ENCODE measurements around the gene ZNF446. TPM values are rescaled to one million over a fixed set of nuclear protein-coding genes. Genes with fewer than 3 reads are reported as not detected.

The ZNF446 gene
- total and polyA plus RNA-seq, 7 donors = 3.5 to 8.7 (median 6.2) TPM

DNA sequence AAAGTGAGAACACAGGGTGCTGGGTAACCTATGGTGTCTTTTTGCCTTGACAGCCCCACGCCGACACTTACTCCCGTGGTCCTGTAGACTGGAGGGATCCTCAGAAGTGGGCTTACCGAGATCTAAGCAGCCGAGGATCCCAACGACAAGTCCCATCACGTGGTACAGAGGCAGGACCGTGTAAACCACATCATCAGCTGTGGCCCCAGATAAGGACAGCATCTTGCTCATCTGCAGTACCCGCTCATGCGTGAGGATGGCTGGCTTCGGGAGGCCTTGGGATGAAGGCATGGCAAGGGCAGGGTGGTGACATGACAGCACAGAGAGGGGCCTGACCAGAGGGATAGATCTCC, 33.6 kb downstream of the ZNF446 start:
- ATAC-seq = no peak
- H3K4me3 ChIP-seq = no peak overlapping the region
- no peaks in the 10 kb centered on the region for H3K9me3 ChIP-seq
- TF ChIP-seq, protein P1, sequence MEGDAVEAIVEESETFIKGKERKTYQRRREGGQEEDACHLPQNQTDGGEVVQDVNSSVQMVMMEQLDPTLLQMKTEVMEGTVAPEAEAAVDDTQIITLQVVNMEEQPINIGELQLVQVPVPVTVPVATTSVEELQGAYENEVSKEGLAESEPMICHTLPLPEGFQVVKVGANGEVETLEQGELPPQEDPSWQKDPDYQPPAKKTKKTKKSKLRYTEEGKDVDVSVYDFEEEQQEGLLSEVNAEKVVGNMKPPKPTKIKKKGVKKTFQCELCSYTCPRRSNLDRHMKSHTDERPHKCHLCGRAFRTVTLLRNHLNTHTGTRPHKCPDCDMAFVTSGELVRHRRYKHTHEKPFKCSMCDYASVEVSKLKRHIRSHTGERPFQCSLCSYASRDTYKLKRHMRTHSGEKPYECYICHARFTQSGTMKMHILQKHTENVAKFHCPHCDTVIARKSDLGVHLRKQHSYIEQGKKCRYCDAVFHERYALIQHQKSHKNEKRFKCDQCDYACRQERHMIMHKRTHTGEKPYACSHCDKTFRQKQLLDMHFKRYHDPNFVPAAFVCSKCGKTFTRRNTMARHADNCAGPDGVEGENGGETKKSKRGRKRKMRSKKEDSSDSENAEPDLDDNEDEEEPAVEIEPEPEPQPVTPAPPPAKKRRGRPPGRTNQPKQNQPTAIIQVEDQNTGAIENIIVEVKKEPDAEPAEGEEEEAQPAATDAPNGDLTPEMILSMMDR (IDR thresholded peaks at IDR 0.05) = no peak
- intact Hi-C loops (cut with DNase I) = no loop called here
- 82 to 86% (median 82%) methylated on average over 11 of the region's 11 CpGs for WGBS, 3 donors
- peaks cover 4% of the 10 kb centered on the region for H3K4me1 ChIP-seq
- no peak overlapping the region for H3K27ac ChIP-seq
- no peaks in the 10 kb centered on the region for H3K27me3 ChIP-seq (ENCODE audit: insufficient read depth in 3 of 3, low read length in 2 of 3)
- no peak for DNase-seq
- H3K36me3 ChIP-seq (ENCODE audit: insufficient read depth in 1 of 2, low read depth in 1 of 2) = no peaks in the 10 kb centered on the region

DNA sequence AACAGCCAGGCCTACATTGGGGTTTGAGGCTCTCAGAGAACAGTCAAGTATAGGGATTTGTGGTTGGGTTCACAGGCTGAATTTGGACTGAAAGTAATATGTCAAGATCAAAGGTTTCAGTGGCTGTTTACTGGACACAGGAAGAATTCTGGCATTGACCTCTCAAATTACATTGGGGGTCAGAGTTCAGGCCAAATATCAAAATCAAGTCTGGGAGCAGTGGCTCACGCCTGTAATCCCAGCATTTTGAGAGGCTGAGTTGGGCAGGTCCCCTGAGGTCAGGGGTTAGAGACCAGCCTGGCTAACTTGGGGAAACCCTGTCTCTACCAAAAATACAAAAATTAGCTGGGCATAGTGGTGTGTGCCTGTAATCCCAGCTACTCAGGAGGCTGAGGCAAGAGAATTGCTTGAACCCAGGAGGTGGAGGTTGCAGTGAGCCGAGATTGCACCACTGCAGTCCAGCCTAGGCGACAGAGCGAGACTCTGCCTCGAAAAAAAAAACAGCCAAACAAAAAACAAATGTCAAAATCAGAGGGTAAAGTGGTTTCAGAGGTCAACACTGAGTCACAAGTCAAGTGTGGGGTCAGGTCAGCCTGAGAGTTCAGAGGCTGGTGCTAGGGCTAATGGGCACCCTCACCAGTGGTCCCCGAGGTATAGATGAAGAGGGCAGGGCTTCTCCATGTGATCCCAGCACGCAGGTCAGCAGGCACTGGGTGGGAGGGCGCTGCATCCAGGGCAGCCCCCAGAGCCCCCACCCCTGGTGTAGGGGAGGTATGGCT, 34.1 kb downstream of the ZNF446 start:
- Histone ChIP-seq H3K9me3 (no peaks in the 10 kb centered on the region), H3K27ac (no peak overlapping the region), H3K27me3 (ENCODE audit: insufficient read depth in 3 of 3, low read length in 2 of 3) (no peaks in the 10 kb centered on the region), H3K4me1 (peaks cover 6% of the 10 kb centered on the region), H3K36me3 (ENCODE audit: insufficient read depth in 1 of 2, low read depth in 1 of 2) (no peaks in the 10 kb centered on the region), H3K4me3 (no peak overlapping the region)
- WGBS, 3 donors = 74 to 77% (median 77%) methylated on average over 8 of the region's 8 CpGs
- TF ChIP-seq, protein P1 (IDR thresholded peaks at IDR 0.05) = no peak
- DNase-seq (no peak), ATAC-seq (no peak)
- intact Hi-C loops (cut with DNase I) = no loop called here

DNA sequence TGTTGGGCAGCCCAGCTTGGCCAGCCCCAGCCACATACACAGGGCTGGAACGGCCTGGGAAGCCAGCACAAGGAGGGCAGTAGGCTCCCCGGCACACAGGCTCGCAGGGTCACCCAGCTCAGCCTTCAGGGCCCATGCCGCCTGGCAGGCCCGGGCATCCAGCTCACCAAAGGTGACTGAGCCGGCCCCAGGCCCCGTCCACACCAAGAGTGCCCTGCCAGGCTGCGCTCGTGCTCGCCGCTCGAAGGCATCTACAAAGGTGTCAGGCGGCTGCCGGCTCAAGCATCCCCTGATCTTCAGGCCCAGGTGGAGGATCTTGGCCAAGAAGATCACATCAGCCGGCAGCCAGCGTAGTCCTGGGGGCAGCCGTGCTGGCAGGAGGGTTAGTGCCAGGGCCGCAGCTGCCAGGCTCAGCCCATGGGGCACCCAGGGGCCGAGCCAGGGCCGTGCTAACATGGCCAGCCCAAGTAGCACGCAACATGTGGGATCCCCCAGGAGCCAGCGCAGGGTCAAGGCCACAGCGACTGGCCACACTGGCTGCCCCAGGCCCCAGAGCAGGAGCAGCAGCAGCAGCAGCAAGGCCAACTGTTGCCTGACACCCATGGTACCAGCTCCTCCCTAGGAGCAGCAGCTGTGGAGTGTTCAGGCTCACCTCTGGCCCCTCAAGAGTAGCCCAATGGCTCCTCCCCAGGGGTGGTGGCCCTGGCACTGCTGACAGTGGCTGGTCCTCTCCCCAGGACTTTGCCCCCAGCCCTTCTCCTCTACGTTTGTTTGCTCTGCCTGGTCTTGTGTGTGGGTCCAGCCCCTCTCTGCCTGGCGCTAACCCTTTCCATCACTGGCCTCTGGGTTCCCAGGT, 35.4 kb downstream of the ZNF446 start, which contains the start of gene SLC27A5:
Gene SLC27A5, minus strand, starts transcription at position 640 of the 856 bp plus-strand sequence. Its CDS starts 37 bp downstream, at position 603.
- intact Hi-C loops (cut with DNase I) = no loop called here
- no peak within 1 kb of the TSS for H3K27ac ChIP-seq
- peaks cover 16% of the 10 kb centered on the region for H3K4me1 ChIP-seq
- DNase-seq = no peak
- peaks cover 0 to 10% of the 10 kb centered on the region in 2 donors for H3K36me3 ChIP-seq (ENCODE audit: insufficient read depth in 1 of 2, low read depth in 1 of 2)
- TF ChIP-seq, protein P1 (IDR thresholded peaks at IDR 0.05) = no peak
- no peaks in the 10 kb centered on the region for H3K27me3 ChIP-seq (ENCODE audit: insufficient read depth in 3 of 3, low read length in 2 of 3)
- H3K9me3 ChIP-seq = no peaks in the 10 kb centered on the region
- no peak within 1 kb of the TSS for H3K4me3 ChIP-seq
- ATAC-seq = no peak
- 70 to 77% (median 71%) methylated on average over 25 of the region's 25 CpGs for WGBS, 3 donors

DNA sequence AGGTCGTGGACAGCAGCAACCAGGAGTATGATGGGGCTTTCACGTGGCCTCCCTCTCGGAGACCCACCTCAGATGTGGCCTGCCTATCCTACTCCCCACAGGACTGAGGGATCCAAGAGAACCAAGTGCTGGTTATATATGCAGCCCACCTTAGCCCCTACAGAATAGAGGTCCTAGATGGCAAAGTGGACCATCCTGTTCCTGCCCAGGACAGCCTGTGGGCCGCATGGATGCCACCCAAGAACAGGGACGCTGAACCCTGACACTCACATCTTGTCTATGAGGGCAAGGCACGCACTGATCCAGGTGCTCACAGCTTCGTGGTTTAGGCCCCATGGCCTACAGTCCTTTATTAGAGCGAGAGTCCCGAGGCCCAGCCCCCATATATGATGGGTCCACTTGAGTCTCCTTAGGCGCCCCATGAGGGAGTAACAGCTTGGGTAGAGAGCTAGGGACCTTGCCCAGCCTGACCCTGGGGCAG, 37.1 kb downstream of the ZNF446 start:
- peaks cover 20% of the 10 kb centered on the region for H3K4me1 ChIP-seq
- WGBS, 3 donors = 79 to 89% (median 84%) methylated on average over 10 of the region's 10 CpGs
- intact Hi-C loops (cut with DNase I) = no loop called here
- H3K36me3 ChIP-seq (ENCODE audit: insufficient read depth in 1 of 2, low read depth in 1 of 2) = peaks cover 0 to 20% of the 10 kb centered on the region in 2 donors
- DNase-seq = no peak
- H3K9me3 ChIP-seq = no peaks in the 10 kb centered on the region
- TF ChIP-seq, protein P1 (IDR thresholded peaks at IDR 0.05) = no peak
- H3K27ac ChIP-seq = peak overlapping the region; percentile 71
- ATAC-seq = peak in 2 of 4 donors; percentile 1 to 11
- no peaks in the 10 kb centered on the region for H3K27me3 ChIP-seq (ENCODE audit: insufficient read depth in 3 of 3, low read length in 2 of 3)
- H3K4me3 ChIP-seq = no peak overlapping the region
